Activated CD8-positive, alpha-beta memory T cell treated with anti-CD3 and anti-CD28 coated beads for 4 hours (primary cell): ENCODE measurements around the gene SGSH.

Experiments
- DNase-seq, 2 donors: peaks; one replicate each; pipeline ENCODE4 v3.0.0-alpha.2; 2020; ENCODE audit warnings: low read depth in 2 of 2

The SGSH gene

GRCh38 chr17:80227156-80227555, 7.0 kb upstream of the SGSH start:
- DNase-seq: no peak

DNA sequence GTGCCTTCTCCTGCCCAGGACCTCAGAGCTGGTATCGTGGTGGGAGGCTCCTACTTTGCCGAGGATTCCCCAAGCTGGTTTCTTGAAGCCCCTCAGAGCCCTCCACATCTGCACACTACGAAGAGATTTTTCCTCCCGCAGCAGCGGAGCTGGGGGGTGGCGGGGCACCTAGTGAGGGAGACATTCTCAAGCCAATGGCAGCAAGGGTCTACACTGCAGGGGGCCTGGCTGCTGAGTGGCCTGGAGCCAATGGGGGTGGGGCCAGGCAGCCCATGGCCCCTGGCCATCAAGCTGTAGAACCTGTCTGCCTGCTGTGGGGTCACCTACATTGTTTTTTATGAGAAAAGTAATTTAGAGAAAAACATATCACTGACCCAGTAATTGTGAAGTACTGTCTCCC, 5.1 kb upstream of the SGSH start:
- no peak for DNase-seq

- DNase-seq: no peak
These were observed 4.5 kb upstream of the SGSH start for GRCh38 chr17:80224683-80225082.

GRCh38 chr17:80223838-80224497, 3.8 kb upstream of the SGSH start:
- DNase-seq: no peak

DNA sequence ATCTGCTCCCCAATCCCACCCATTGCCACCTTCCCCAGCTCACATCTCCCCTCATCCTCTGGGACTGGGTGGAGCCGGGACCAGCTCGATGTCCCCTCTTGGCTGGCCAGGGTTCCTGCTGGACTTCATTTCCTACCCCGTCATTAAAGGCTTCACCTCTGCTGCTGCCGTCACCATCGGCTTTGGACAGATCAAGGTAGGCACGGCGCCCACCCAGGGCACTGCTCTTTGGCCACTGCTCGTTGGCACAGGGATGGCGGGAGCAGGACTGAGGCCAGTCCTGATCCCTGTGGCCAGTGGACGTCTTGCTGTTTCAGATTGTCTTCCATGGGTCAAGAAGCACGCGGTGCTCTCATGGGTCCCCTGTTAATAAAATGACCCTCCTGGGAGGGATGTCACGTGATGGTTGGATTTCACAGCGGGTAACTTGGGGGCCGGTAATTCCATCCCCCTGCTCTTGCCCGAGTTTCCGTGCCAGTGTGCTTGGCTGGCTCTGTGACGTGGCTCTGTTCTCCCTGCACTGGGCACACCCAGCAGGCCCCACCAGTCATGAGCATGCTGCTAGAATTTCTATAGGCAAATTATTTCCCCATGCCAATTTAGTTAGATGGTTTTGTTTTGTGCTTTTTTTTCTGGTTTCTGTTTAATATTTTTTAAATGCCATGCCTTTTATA, 3.1 kb upstream of the SGSH start:
- no peak for DNase-seq

GRCh38 chr17:80222376-80223141, 2.4 kb upstream of the SGSH start:
- DNase-seq: no peak

- DNase-seq: no peak
These were observed 1.4 kb upstream of the SGSH start for GRCh38 chr17:80221351-80222105.

- no peak for DNase-seq
These were observed 643 bp upstream of the SGSH start for GRCh38 chr17:80220736-80221215.

- no peak for DNase-seq
These were observed 425 bp downstream of the SGSH start for GRCh38 chr17:80219763-80220053.

DNA sequence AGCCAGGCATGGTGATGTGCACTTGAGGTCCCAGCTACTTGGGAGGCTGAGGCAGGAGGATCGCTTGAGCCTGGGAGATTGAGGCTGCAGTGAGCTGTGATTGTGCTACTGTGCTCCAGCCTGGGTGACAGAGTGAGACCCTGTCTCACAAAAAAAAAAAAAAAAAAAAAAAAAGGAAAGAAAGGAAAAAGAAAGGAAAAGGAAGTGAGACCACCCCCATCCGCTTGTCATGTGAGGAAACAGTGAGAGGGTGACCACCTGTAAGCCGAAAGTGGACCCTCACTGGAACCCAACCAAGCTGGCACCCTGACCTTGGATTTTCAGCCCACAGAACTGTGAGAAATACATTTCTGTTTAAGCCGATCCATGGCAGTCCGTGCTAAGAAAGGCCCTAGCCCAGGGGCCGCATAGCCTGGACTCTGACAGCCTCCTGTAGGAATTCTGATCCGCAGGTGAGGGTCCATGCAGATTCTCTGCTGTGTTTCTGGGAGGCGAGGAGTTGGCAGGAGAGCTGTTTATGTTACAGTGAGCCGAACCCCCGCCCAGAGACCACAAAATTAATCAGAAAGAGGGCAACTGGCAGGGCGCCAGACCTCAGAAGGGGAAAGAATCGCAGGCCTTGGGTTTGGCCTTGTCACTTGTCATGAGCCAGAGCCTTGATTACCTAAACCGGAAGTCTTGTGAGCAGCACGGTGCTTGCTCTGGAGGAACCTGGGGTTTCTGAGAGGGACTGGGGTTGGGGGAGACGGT, 945 bp downstream of the SGSH start:
- peak; percentile 89 to 90 for DNase-seq

DNA sequence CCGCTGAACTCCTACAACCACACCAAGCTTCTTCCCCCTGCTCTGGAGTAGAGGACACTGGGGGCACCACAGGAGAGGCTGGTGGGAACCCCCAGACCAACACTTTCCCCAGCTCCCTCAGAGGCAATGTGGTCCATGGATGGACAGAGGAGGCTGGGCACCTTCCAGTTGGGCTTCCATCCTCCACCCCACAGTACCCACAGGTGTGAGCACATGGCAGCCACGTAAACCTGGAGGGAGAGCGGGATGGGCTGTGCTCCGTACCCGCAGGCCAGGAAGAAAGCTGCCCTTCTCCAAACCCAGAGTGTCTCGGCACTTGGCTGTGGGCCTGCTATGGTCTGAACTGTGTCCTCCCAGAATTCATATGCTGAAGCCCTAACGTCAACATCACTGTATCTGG, 1.7 kb downstream of the SGSH start:
- no peak for DNase-seq

DNA sequence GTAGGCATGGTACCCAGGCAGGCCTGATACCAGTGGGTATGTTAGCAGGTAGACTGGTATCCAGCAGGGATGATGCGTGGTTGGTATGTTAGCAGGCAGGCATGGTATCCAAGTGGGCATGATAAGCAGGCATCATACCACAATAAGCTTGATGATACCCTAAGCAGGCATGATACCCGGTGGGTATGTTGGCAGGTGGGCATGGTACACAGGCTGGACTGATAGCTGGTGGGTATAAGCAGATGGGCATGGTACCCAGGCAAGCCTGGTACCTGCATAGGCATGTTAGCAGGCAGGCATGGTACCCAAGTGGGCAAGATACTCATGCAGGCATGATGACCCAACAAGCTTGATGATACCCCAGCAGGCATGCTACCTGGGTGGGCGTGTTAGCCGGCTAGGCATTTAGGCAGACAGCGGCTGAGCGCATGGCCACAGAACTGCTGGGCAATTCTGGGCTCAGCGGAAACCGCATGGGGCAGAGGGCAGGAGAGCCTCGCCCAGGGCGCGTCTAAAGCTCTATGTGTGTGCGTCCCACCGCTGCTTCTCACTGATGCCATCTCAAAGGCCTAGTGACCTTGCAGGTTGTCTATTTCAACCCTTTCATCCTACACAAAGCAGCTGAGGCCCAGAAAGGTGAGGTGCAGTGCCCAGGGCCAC, 2.3 kb downstream of the SGSH start:
- DNase-seq: no peak

GRCh38 chr17:80216473-80217456, 3.4 kb downstream of the SGSH start:
- DNase-seq: no peak

GRCh38 chr17:80214878-80215210, 5.3 kb downstream of the SGSH start:
- DNase-seq: no peak

- DNase-seq: no peak
These were observed 5.9 kb downstream of the SGSH start for GRCh38 chr17:80214012-80214877.

GRCh38 chr17:80213643-80213975, 6.5 kb downstream of the SGSH start:
- no peak for DNase-seq

DNA sequence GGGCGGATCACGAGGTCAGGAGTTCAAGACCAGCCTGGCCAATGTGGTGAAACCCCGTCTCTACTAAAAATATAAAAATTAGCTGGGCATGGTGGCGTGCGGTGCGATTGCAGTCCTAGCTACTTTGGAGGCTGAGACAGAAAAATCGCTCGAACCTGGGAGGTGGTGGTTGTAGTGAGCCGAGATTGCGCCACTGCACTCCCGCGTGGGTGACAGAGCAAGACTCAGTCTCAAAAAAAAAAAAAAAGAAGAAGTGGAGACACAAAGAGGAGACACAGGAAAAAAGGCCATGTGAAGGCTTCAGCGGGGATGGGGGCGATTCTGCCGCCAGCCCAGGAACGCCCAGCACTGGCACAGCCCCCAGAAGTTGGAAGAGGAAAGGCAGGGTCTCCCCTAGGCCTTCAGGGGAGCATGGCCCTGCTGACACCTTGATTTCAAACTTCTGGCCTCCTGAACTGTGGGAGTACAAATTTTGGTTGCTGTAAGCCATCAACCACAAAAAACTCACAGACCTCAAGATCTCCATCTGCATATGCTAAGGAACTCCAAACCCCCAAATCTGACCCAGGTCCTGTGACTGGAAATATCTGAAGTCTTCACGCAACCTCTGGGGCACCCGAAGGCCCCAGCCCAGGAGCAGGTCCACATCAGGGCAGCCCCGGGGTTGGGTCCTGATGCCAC, 7.0 kb downstream of the SGSH start:
- DNase-seq: no peak

DNA sequence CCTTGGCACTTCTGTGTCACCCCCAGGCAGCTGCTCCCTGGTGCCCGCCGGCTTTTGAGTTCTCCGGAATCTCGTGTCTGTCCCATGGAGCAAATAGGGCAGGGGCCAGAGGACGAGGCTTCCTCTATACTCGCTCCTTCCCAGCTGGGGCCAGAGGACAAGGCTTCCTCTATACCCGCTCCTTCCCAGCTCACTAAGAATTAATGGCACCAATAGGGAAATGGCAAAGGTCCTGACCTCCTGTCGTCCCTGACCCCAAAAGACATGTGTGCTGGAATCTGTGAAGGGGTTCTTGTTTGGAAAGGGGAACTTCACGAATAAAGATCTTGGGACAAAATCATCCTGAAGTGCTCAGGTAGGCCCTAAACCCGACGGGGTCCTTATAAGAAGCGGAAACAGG, 7.6 kb downstream of the SGSH start:
- DNase-seq: no peak

DNA sequence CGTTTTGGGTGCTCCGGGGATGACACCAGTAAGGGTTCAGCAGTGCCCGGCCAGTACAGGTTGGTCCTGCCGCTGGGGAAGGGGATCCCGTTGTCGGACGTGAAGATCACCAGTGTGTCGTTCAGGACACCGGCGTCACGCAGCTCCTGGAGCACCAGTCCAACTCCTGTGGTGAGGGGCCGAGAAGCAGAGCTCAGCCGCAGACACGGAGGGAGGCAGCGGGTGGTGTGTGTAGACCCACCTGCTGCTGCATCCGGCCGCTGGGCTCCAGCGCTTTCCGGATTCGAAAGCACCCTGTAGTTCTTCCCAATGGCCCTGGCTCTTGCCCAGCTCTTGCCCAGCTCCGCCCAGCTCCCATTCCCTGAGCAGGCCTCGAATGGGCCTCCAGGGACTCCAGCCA, 8.0 kb downstream of the SGSH start:
- no peak for DNase-seq
